ENCODE measurements around the gene SLCO4C1.
A peak's percentile ranks its signal among the peaks of the same experiment; 100 is the strongest.
"Not testable (repeated sequence)": the region's sequence is repeated elsewhere in the genome, so short reads cannot be mapped to it uniquely, and the experiment has no call there.

SLCO4C1 gene, protein sequence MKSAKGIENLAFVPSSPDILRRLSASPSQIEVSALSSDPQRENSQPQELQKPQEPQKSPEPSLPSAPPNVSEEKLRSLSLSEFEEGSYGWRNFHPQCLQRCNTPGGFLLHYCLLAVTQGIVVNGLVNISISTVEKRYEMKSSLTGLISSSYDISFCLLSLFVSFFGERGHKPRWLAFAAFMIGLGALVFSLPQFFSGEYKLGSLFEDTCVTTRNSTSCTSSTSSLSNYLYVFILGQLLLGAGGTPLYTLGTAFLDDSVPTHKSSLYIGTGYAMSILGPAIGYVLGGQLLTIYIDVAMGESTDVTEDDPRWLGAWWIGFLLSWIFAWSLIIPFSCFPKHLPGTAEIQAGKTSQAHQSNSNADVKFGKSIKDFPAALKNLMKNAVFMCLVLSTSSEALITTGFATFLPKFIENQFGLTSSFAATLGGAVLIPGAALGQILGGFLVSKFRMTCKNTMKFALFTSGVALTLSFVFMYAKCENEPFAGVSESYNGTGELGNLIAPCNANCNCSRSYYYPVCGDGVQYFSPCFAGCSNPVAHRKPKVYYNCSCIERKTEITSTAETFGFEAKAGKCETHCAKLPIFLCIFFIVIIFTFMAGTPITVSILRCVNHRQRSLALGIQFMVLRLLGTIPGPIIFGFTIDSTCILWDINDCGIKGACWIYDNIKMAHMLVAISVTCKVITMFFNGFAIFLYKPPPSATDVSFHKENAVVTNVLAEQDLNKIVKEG

GRCh38 chr5:102296178-102296817 lies at the start of gene SLCO4C1:
Gene SLCO4C1 (minus strand): TSS chr5:102296284. CDS start chr5:102296262, 22 bp downstream.
- peak; percentile 67 to 79 (median 70) for DNase-seq

DNA sequence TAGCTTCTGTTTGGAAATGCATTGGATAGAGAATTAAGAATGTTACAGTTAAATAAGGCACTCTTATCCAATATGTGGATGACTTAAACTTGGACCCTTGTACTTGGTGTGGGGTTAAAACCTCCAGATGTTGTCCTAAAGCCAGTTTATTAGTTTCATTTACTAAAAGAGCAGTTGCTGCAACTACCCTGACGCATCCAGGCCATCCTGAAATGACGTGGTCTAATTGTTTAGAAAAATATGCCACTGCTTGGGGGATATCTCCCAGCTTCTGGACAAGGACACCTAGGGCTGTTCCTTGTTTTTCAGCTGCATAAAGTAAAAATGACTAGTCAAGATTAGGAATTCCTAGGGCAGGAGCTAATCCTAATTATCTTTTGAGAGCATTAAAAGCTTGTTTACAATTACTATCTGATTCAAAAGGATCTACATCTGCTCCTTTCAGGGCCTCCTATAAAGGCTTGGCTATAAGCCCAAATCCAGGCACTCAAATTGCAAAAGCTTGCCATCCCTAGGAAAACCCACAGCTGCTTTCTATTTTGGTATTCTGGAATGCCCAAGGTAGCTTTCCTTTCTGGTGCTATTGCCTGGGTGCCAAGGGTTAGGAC lies 45.7 kb upstream of the SLCO4C1 start:
- DNase-seq: peak in 2 of 3 experiments; percentile 1 to 46

- no peak for DNase-seq
Measured at GRCh38 chr5:102324714-102325113, 28.6 kb upstream of the SLCO4C1 start.

- not testable (repeated sequence) for DNase-seq
Measured at GRCh38 chr5:102318801-102319200, 22.7 kb upstream of the SLCO4C1 start.

GRCh38 chr5:102314328-102314727 lies 18.2 kb upstream of the SLCO4C1 start:
- DNase-seq: peak in 1 of 3 experiments; percentile 6

GRCh38 chr5:102313912-102314311 lies 17.8 kb upstream of the SLCO4C1 start:
- no peak for DNase-seq

DNA sequence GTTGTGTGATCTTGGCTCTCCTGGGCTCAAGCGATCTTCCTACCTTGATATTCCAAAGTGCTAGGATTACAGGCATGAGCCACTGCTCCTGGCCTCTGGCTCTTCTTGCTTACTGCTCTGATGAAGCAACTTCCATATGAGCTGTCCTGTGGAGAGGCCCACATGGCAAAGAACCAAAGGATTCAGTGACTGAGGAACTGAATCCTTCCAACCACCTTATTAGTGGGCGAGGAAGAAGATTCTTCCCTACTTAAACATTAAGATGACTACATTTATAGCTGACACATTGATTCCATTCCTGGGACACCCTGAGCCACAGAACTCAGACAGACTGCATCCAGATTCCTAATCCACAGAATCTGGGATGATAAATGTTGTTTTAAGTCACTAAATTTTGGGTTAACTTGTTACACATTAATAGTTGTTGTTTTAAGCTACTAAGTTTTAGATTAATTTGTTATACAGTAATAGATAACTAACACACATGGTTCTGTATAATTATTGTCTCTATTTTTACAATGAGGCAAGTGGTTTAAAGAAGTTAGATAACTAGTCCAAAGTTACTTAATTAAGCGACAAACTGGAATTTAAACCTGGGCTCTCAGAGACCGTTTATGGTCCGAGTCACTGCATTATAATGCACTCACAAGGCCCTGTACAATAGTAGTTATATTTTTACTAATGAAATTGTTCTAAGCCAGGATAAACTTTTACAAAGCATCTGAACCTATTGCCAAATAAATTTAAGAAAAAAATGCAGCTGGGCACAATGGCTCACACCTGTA lies 16.7 kb upstream of the SLCO4C1 start:
- DNase-seq: no peak

GRCh38 chr5:102309586-102309985 lies 13.5 kb upstream of the SLCO4C1 start:
- DNase-seq: no peak

- no peak for DNase-seq
Measured at GRCh38 chr5:102307232-102307631, 11.1 kb upstream of the SLCO4C1 start.

DNA sequence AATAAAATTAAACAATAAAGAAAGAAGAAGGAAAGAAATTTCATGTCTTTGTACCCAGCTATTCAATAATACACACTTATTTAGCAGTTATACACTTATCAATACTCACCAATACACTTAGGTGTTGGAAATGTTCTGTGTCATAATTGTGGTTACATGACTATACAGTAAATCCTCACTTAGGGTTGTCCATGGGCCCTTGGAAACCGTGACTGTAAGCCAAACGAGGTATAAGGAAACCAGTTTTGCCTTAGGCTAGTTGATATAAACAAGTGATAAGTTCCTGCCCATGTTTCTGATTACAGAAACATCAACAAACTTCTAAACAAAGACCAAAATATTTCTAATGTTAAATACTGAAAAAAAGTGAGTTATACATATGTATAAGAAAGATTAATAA lies 10.0 kb upstream of the SLCO4C1 start:
- no peak for DNase-seq

GRCh38 chr5:102295534-102296177 lies 428 bp downstream of the SLCO4C1 start:
- peak in 2 of 3 experiments; percentile 37 to 52 for DNase-seq

- DNase-seq: peak in 1 of 3 experiments; percentile 13
Measured at GRCh38 chr5:102294886-102295395, 1.1 kb downstream of the SLCO4C1 start.

GRCh38 chr5:102290004-102290403 lies 6.1 kb downstream of the SLCO4C1 start:
- no peak for DNase-seq

DNA sequence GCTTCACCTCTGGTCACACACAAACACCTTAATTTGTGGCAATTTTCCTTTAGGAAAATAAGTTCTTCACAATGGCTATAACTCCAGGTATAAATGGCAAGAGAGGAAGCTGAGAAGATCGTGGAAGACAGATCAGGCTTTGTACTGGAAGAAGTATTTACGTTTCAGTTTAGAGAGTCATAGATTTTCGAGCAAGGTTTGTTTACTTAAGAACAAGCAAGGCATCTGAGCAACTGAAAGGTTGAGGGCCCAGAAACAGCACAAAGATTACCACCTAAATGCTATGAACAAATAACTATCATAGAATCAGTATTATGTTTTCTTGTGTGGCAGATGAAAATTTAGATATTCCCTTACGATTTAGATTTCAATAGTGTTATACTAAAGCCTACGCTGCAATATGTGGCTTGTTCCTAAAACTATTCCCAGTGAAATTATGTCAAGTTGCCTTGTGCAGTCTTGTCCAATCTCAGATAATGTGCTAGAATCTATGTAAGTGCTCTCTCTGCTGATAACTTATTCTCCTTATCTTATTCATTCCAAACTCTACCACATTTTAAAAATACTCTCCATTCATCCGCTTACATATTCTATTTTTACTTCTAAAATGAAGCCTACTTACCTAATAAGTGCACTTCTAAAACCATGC lies 6.7 kb downstream of the SLCO4C1 start:
- no peak for DNase-seq

- DNase-seq: no peak
Measured at GRCh38 chr5:102288630-102289029, 7.5 kb downstream of the SLCO4C1 start.

DNA sequence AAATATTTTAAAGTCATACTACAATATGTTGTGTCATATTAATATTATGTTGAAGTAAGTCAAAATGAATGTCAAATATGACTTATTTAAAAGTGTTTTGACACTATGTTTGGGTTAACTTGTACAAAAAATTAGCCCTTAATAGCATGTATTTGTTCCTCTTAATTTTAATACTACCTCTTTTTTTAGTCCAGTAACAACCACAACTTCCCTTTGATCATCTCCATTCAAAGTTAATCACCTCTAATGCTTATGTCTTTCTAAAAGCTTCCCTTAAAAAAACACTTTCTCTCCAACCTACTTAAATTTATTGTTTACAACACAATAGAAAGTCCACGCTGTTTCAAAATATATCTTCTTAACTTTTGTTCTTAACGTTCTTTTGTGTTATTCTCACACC lies 9.6 kb downstream of the SLCO4C1 start:
- no peak for DNase-seq

DNA sequence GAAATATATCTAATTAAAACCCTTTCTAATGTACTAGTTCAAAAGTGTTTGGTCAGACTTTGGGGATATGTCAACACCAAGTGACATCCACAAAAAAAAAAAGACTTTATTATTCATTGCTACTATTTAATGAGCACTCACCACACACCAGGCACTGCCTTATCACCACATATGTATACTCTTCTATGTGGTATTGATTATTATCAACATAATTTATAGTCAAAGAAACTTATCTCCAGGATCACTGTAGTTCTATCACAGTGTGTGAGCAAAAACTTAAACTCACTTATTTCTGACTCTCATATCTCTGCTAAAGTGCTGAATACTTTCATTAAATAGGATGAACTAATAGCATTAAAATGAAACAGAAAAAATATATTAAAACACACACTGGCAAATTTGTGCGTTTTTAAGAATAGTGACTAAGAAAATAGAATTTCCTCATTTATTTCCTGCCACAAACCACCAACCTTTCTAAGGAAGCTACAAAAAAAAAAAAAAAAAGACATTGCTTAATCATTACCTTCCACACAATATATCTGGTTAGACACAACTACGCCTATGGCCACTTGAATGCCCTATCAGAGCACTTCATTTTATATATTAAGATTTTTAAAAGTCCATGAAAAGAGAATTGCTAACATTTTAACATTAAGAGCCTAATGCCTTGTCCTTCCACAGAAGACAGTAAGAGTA lies 12.8 kb downstream of the SLCO4C1 start:
- no peak for DNase-seq

GRCh38 chr5:102279711-102280110 lies 16.4 kb downstream of the SLCO4C1 start:
- no peak for DNase-seq

DNA sequence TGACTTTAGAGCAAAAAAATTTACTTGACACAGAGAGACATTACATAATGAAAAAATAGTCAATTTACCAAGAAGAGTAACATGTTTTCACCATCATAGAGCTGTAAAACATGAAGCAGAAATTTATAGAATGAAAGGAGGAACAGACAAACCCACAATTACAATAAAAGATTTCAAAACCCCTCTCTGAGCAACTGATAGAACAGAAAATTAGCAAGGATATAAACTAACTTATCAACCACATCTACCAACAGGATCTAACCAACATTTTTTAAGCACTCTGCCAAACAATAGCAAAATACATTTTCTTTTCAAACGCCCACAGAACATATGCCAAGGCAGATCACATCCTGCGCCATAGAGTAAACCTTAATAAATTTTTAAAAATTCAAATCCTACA lies 17.9 kb downstream of the SLCO4C1 start:
- DNase-seq: no peak

- DNase-seq: no peak
Measured at GRCh38 chr5:102277144-102277543, 18.9 kb downstream of the SLCO4C1 start.
